Dermis blood vessel endothelial cell (primary cell): ENCODE data around the gene ASS1. TPM values are rescaled to one million over a fixed set of nuclear protein-coding genes. Genes with fewer than 3 reads are reported as not detected.

Experiments used
- DNase-seq: peaks from one replicate; pipeline ENCODE4 v3.0.0; 2010
- total RNA-seq: library from RNA; depleted of rRNA; stranded (reverse); fragments of >200 nt; gene quantifications from 2 replicates; pipeline ENCODE4 v1.2.3, GENCODE V29; 2014

ASS1 gene
- total RNA-seq, 1 donor from 2014 or later: 9.5 TPM

DNA sequence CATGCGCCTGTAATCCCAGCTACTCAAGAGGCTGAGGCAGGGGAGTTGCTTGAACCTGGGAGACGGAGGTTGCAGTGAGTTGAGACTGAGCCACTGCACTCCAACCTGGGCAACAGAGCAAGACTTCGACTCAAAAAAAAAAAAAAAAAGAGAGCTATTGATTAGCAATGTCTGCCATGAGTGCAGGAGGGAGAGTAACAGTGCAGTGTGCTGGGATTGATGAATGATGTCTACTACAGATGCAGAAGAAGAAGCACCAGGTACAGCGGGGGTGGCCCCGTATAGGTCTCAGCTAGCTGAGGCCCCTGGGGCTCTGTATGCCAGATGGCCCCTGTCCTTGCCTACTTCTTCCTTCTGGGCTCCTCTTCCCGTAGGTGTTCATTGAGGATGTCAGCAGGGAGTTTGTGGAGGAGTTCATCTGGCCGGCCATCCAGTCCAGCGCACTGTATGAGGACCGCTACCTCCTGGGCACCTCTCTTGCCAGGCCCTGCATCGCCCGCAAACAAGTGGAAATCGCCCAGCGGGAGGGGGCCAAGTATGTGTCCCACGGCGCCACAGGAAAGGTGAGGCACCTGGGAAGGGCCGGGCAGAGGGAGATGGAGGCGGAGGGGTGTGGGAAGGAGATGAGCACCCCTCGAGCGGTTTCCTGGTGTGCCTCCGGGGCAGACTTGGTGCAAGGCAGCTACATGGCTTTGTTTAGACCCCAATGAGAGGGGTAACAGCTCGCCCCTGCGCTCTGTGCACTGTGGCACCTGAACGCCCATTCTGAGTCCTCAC, 13.5 kb downstream of the ASS1 start:
- no peak for DNase-seq

DNA sequence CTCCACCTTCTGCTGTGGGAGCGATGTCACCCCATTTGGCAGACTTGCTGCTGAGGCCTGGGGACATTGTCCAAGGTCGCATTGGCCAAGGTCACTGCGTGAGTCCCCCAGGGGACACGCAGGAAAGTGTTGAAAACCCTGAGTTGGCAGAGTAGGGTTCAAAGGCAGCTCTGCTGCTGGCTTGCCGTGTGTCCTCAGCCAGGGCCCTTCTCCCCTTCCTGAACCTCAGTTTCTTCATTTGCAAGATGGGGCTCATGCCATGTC, 14.0 kb downstream of the ASS1 start:
- no peak for DNase-seq

DNA sequence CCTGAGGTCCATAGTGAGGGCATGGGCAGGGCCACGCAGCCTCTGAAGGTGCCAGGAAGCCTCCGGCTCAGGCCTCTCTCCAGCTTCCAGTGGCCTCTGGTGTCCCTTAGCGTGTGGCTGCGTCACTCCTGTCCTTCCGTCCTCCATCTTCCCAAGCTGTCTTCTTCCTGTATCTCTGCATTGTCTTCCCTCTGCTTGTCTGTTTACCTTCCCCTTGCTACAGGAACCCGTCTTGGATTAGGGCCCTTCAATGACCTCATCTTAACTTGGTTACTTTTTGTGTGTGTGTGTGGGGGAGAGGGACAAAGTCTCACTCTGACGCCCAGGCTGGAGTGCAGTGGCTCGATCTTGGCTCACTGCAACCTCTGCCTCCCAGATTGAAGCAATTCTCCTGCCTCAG, 14.4 kb downstream of the ASS1 start:
- no peak for DNase-seq

DNA sequence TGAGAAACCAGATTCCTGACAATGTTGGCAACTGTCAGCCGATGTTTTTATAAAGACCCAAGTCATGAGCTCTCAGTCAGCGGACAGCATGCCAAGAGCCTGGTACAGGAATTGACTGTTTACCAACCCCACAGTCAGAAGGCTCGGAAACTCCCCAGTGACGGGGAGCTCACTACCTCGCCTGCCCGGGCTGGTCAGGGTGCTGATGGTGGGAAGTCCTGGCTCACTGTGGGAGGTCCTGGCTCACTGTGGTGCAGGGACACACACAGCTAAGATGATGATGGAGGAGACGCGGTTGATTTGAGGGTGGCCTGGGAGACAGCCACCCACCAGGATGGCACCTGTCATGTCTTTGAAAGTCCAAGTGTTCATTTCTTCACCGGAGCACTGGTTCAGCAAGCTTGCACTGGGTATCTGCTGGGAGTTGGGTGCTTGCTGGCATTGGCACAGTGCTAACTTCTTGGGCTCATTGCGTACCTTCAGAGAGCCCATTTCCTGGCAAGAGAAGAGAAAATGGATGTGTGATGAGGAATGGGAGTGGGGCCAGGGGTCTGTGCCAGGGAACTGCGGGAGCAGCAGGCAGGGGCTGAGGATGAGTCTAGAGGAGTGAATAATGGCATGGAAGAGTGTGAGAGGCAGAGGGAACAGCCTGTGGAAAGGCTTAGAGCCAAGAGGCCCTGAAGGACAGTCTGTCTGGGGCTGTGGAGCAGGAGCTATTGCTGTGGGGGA, 15.3 kb downstream of the ASS1 start:
- no peak for DNase-seq

- peak; percentile 68 for DNase-seq
These were observed 16.5 kb downstream of the ASS1 start for GRCh38 chr9:130461218-130461630.

- no peak for DNase-seq
These were observed 17.0 kb downstream of the ASS1 start for GRCh38 chr9:130461731-130462130.

GRCh38 chr9:130462685-130463540, 18.2 kb downstream of the ASS1 start:
- no peak for DNase-seq

GRCh38 chr9:130463763-130464745, 19.3 kb downstream of the ASS1 start:
- no peak for DNase-seq

DNA sequence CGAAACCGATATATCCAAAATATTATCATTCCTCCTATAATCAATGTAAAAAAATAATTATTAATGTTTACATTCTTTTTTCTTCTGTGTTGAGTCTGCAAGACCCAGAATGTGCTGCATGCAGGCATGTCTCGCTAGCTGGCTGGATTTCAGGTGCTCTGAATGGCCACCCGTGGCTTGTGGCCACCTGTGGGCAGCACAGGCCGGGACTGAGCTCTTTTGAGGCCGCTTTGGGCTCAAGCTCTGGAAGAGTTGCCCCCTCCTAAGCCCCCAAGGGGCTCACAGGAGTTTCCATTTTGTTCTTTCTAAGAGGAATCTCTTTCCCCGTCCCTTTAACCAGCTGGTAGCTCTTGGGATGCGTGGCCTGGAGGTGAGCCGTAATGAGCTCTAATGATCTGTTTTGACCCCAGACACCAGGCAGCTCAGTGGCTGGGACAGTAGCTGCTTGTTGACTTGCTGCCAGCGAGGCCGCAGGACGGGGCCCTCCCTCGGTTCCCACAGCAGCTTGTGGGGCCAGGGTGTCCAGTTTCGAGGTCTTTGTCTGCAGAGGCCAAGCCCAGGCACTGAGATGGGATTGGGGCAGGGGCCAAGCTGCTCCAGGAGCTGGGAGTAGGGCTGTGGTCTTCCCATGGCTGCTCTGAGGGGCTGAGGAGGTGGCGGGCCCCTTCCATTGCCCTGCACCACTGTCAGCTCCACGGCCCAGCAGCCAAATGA, 20.8 kb downstream of the ASS1 start:
- DNase-seq: no peak

- DNase-seq: no peak
These were observed 21.9 kb downstream of the ASS1 start for GRCh38 chr9:130466537-130467217.

DNA sequence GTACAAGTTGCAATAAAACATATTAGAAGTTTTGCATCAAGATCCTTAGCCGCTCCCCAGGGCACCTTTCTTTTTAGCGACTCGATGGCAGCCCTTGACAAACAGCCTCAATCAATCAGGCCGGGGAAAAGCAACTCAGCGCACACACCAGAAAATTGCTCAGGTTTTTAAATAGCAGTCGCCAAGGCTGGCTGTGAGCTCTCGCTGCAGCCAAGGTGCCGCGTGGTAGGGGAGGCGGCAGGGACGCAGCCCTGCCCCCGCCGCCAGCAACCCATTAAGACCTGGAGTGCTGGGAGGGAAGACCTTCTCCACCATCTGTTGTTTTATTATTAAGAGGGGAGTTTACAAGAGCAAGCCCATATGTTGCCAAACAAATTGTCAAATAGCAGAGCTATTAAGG, 22.6 kb downstream of the ASS1 start:
- DNase-seq: no peak

GRCh38 chr9:130468566-130468965, 23.8 kb downstream of the ASS1 start:
- no peak for DNase-seq

- DNase-seq: no peak
These were observed 25.5 kb downstream of the ASS1 start for GRCh38 chr9:130470269-130470668.

DNA sequence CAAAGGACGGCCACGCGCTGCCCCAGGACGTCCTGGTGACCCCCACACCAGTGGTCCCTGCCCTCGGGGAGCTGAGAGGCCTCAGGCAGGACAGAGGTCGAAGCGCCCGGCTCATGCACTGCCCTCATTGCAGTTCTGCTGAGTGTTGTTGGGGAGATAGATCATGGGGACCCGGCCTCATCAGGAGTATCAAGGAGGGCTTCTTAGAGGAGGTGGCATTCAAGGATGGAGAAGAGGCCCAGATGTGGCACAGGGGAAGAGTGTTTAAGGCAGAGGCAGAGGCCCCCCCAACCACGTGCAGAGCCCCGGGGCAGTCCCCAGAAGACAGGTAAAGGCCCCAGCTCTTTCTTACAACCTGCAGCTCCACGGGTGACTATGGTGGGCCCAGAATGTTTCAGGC, 26.2 kb downstream of the ASS1 start:
- DNase-seq: no peak

GRCh38 chr9:130471411-130472183, 26.8 kb downstream of the ASS1 start:
- no peak for DNase-seq

GRCh38 chr9:130472184-130472705, 27.5 kb downstream of the ASS1 start:
- DNase-seq: no peak

- DNase-seq: no peak
These were observed 28.2 kb downstream of the ASS1 start for GRCh38 chr9:130473009-130473408.

DNA sequence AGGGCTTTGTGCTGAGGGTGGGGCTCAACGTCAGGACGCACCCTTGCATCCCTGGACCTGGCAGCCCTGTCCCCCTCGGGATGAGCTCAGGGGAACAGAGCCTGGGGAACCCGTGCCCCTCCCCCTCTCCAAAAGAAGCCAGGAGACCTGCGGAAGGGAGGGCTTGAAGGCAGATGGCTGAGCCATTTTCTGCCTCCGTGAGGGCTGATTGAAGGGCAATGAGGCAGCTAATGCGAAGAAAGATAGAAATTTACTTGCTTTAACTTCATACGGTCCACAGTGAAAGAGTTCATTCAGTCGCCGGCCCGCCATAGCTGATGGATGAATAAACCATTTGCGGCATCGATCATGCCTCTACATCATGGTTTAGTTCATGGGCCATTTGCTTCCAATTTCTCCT, 28.8 kb downstream of the ASS1 start:
- DNase-seq: no peak

- DNase-seq: no peak
These were observed 29.3 kb downstream of the ASS1 start for GRCh38 chr9:130474106-130474505.

DNA sequence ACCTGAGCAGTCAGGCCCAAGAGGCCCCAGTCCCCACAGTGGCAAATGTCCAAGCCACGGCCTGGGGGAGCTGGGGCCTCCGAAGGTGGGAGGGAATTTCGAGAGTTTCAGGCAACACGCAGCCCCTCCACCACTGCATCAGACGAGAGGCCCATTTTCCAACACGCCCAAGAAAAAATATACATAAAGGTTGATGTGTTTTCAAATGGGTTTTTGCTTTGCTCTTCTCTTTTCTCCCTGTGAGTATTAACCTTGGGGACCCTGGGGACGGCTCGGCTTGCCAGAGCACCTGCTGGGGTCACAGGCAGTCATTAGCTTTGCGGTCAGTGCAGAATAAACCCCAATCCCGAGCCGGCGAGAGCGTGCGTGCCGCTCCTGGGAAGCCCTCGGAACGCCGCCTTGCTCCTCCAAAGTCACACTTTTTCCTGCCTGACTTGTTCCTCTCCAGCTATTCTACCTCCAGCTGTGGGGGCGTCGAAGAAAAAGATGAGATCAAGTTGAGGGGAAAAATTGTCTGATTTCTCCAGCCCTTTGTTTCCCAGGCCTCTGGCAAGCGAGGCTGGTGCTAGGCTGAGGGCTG, 31.5 kb downstream of the ASS1 start:
- no peak for DNase-seq
